ENCODE measurements around the gene PKP4.
A peak's percentile ranks its signal among the peaks of the same experiment; 100 is the strongest.

GRCh38 chr2:158457092-158457825 lies 507 bp downstream of the PKP4 start:
- TF ChIP-seq CTCF (conservative IDR thresholded peaks at IDR 0.05 in 1 of 2, IDR thresholded peaks at IDR 0.05 in 1 of 2; ENCODE audit: low read depth in 1 of 2, low read length in 2 of 2) (peak; percentile 9 to 10), EZH2 (IDR thresholded peaks at IDR 0.05; ENCODE audit: low read length, missing control alignments) (no peak)
